GM18909 (cell line): Measurements from ENCODE around the gene NACAD.

Experiments used
- ATAC-seq: cut with Tn5 transposase; IDR thresholded peaks from one replicate; pipeline ENCODE4 v1.9.1; 2021; ENCODE audit warnings: mild to moderate bottlenecking; ENCODE audit not compliant: unreplicated experiment, poor library complexity

Gene NACAD

GRCh38 chr7:45098983-45099839, 10.4 kb upstream of the NACAD start:
- ATAC-seq, result no peak

GRCh38 chr7:45092931-45093235, 4.1 kb upstream of the NACAD start:
- no peak for ATAC-seq

GRCh38 chr7:45092100-45092930, 3.5 kb upstream of the NACAD start:
- ATAC-seq, result no peak

- ATAC-seq, result no peak
These were observed 647 bp upstream of the NACAD start for GRCh38 chr7:45089341-45089891.

GRCh38 chr7:45088146-45088701, 545 bp downstream of the NACAD start:
- ATAC-seq, result no peak

GRCh38 chr7:45087301-45088145, 1.2 kb downstream of the NACAD start:
- no peak for ATAC-seq

- no peak for ATAC-seq
These were observed 2.3 kb downstream of the NACAD start for GRCh38 chr7:45086331-45087065.

GRCh38 chr7:45085619-45086200, 3.1 kb downstream of the NACAD start:
- no peak for ATAC-seq

GRCh38 chr7:45084901-45085618, 3.7 kb downstream of the NACAD start:
- no peak for ATAC-seq

GRCh38 chr7:45084336-45084735, 4.4 kb downstream of the NACAD start:
- ATAC-seq, result no peak

GRCh38 chr7:45082831-45083331, 5.9 kb downstream of the NACAD start:
- no peak for ATAC-seq

- ATAC-seq, result no peak
These were observed 6.5 kb downstream of the NACAD start for GRCh38 chr7:45082031-45082830.

- no peak for ATAC-seq
These were observed 7.1 kb downstream of the NACAD start for GRCh38 chr7:45081670-45081974.

- no peak for ATAC-seq
These were observed 7.7 kb downstream of the NACAD start for GRCh38 chr7:45080958-45081669.

- ATAC-seq, result no peak
These were observed 8.4 kb downstream of the NACAD start for GRCh38 chr7:45080265-45080957.

GRCh38 chr7:45078125-45078681, 10.6 kb downstream of the NACAD start:
- no peak for ATAC-seq
